Naive thymus-derived CD8-positive, alpha-beta T cell (primary cell): ENCODE data around the gene SSC5D. TPM values are rescaled to one million over a fixed set of nuclear protein-coding genes. Genes with fewer than 3 reads are reported as not detected.

Experiments
- ATAC-seq, 2 donors: fragments of 150-1000 bp; cut with Tn5 transposase in 1 of 2; sonication (Bioruptor Pico), chemical (Tn5 transposase) in 1 of 2; 1 replicate in 1 of 2; 2 replicates in 1 of 2; pipeline ENCODE4 v1.10.0; 2021; ENCODE audit warnings: mild to moderate bottlenecking in 2 of 2, moderate library complexity in 2 of 2
- POLR2A ChIA-PET: fragments of 350-600 bp; sonication (Branson Sonifier 250); formaldehyde crosslinking; loops from one replicate; lab custom pipeline; 2021; ENCODE audit warnings: antibody characterized with exemption; lab: Charles Lee
- DNase-seq, 10 donors: peaks; one replicate each; pipeline versions ENCODE4 v3.0.0 to v3.0.0-alpha.2; 2020 to 2022
- H3K27ac Mint-ChIP-seq, 10 donors: one replicate each; pipeline ENCODE4 v1.8.0; 2020 to 2022; ENCODE audit warnings: mild to moderate bottlenecking in 10 of 10, mixed read lengths in 10 of 10, moderate library complexity in 4 of 10, inconsistent platforms in 1 of 10
- H3K27me3 Mint-ChIP-seq, 5 donors: one replicate each; pipeline ENCODE4 v1.8.0; 2021 to 2022; ENCODE audit warnings: mixed read lengths in 5 of 5
- H3K36me3 Mint-ChIP-seq, 3 donors: one replicate each; pipeline ENCODE4 v1.8.0; 2020 to 2022; ENCODE audit warnings: mixed read lengths in 3 of 3, mild to moderate bottlenecking in 2 of 3, inconsistent platforms in 1 of 3
- H3K4me1 Mint-ChIP-seq, 4 donors: one replicate each; pipeline ENCODE4 v1.8.0; 2021 to 2022; ENCODE audit warnings: mixed read lengths in 4 of 4
- H3K4me3 Mint-ChIP-seq, 10 donors: one replicate each; pipeline ENCODE4 v1.8.0; 2020 to 2022; ENCODE audit warnings: mild to moderate bottlenecking in 10 of 10, mixed read lengths in 10 of 10, moderate library complexity in 6 of 10, inconsistent platforms in 1 of 10
- H3K9me3 Mint-ChIP-seq, 9 donors: one replicate each; pipeline ENCODE4 v1.8.0; 2020 to 2022; ENCODE audit warnings: mixed read lengths in 9 of 9, mild to moderate bottlenecking in 3 of 9, inconsistent platforms in 1 of 9, moderate library complexity in 1 of 9
- polyA plus RNA-seq, 3 donors: library from polyadenylated mRNA; unstranded; fragments of 300-500 nt; fragmentation: Illumina TruSeq; gene quantifications; one replicate each; pipeline ENCODE4 v1.2.3, GENCODE V29; 2021
- total RNA-seq, 8 experiments: library from RNA in 2 of 8; stranded (reverse) in 2 of 8; gene quantifications; one replicate each; pipeline ENCODE4 v1.2.3 and lab custom pipeline; 2021 to 2026

Gene SSC5D
- total and polyA plus RNA-seq, 5 experiments from 2014 or later: 0.02 to 1.4 (median 0.72) TPM; not detected in 1

- peaks cover 5 to 18% (median 10%) of the 10 kb centered on the region in 5 donors for H3K27me3 Mint-ChIP-seq
- no peak overlapping the region for H3K4me3 Mint-ChIP-seq
- peak overlapping the region in 1 of 10 donors; percentile 27 for H3K27ac Mint-ChIP-seq
- POLR2A ChIA-PET: interaction anchor here (0.6 kb wide), 1 partner anchor 10 kb away, joined by 3 read pairs; no protein-coding TSS in a partner anchor
- DNase-seq: no peak
- no peak for ATAC-seq
- peaks cover 0 to 13% (median 3%) of the 10 kb centered on the region in 3 donors for H3K36me3 Mint-ChIP-seq
- peaks cover 0 to 2% (median 0%) of the 10 kb centered on the region in 9 donors for H3K9me3 Mint-ChIP-seq
- H3K4me1 Mint-ChIP-seq: peaks cover 24 to 38% (median 33%) of the 10 kb centered on the region in 4 donors
These were observed 30.4 kb upstream of the SSC5D start for GRCh38 chr19:55457683-55458457.

GRCh38 chr19:55459551-55459949, 28.7 kb upstream of the SSC5D start:
- no peaks in the 10 kb centered on the region for H3K9me3 Mint-ChIP-seq
- H3K36me3 Mint-ChIP-seq: peaks cover 0 to 9% (median 3%) of the 10 kb centered on the region in 3 donors
- peak overlapping the region in 2 of 10 donors; percentile 22 to 53 for H3K27ac Mint-ChIP-seq
- H3K4me3 Mint-ChIP-seq: peak overlapping the region in 3 of 10 donors; percentile 89 to 94 (median 92)
- DNase-seq (no peak), ATAC-seq (no peak)
- peaks cover 0 to 8% (median 0%) of the 10 kb centered on the region in 5 donors for H3K27me3 Mint-ChIP-seq
- POLR2A ChIA-PET: interaction anchor here (1.1 kb wide), 1 partner anchor 52 kb away, joined by 3 read pairs; the partner anchor contains the start of gene UBE2S
- peaks cover 15 to 35% (median 24%) of the 10 kb centered on the region in 4 donors for H3K4me1 Mint-ChIP-seq

GRCh38 chr19:55459950-55460657, 28.1 kb upstream of the SSC5D start:
- POLR2A ChIA-PET: interaction anchor here (0.6 to 1.1 kb wide), 2 partner anchors 53 to 114 kb away, joined by 3 read pairs; partner anchors contain the start of gene UBE2S
- DNase-seq: no peak
- ATAC-seq: no peak
- H3K27me3 Mint-ChIP-seq: peaks cover 0 to 4% (median 0%) of the 10 kb centered on the region in 5 donors
- no peaks in the 10 kb centered on the region for H3K9me3 Mint-ChIP-seq
- peaks cover 15 to 32% (median 24%) of the 10 kb centered on the region in 4 donors for H3K4me1 Mint-ChIP-seq
- peak overlapping the region; percentile 45 to 96 (median 64) for H3K27ac Mint-ChIP-seq
- peaks cover 0 to 5% (median 0%) of the 10 kb centered on the region in 3 donors for H3K36me3 Mint-ChIP-seq
- peak overlapping the region; percentile 88 to 96 (median 91) for H3K4me3 Mint-ChIP-seq

GRCh38 chr19:55460670-55461258, 27.5 kb upstream of the SSC5D start:
- H3K9me3 Mint-ChIP-seq: no peaks in the 10 kb centered on the region
- ATAC-seq: no peak
- POLR2A ChIA-PET: interaction anchor here (0.6 to 2.7 kb wide), 4 partner anchors 16 to 174 kb away, joined by 3 to 24 read pairs (median 4); partner anchors contain the start of genes UBE2S and ZNF628
- H3K4me1 Mint-ChIP-seq: peaks cover 15 to 30% (median 24%) of the 10 kb centered on the region in 4 donors
- DNase-seq: peak in 1 of 10 donors; percentile 37
- peak overlapping the region; percentile 88 to 96 (median 91) for H3K4me3 Mint-ChIP-seq
- H3K27me3 Mint-ChIP-seq: peaks cover 0 to 4% (median 0%) of the 10 kb centered on the region in 5 donors
- no peaks in the 10 kb centered on the region for H3K36me3 Mint-ChIP-seq
- peak overlapping the region in 9 of 10 donors; percentile 3 to 96 (median 92) for H3K27ac Mint-ChIP-seq

- Mint-ChIP-seq H3K4me3 (peak within 1 kb of the TSS; percentile 88 to 96 (median 91)), H3K4me1 (peaks cover 15 to 30% (median 24%) of the 10 kb centered on the region in 4 donors), H3K9me3 (no peaks in the 10 kb centered on the region), H3K27me3 (peaks cover 0 to 4% (median 0%) of the 10 kb centered on the region in 5 donors), H3K36me3 (no peaks in the 10 kb centered on the region), H3K27ac (peak within 1 kb of the TSS; percentile 89 to 96 (median 93))
- POLR2A ChIA-PET: interaction anchor here (0.6 to 2.7 kb wide), 12 partner anchors 9 to 862 kb away, joined by 3 to 24 read pairs (median 4); partner anchors contain the start of genes FIZ1, TMEM238, ZNF628 and ZNF784
- ATAC-seq (peak; percentile 96), DNase-seq (peak; percentile 99 to 100 (median 100))
These were observed 26.8 kb upstream of the SSC5D start, which contains the start of gene ISOC2 for GRCh38 chr19:55461259-55461973. TSS of gene ISOC2 (minus strand) at chr19:55461642. CDS start at chr19:55456486, 5,156 bp downstream.

GRCh38 chr19:55461974-55462626, 26.1 kb upstream of the SSC5D start:
- Mint-ChIP-seq H3K36me3 (no peaks in the 10 kb centered on the region), H3K27me3 (peaks cover 0 to 4% (median 0%) of the 10 kb centered on the region in 5 donors), H3K4me3 (peak overlapping the region; percentile 88 to 96 (median 91)), H3K4me1 (peaks cover 15 to 30% (median 24%) of the 10 kb centered on the region in 4 donors), H3K9me3 (no peaks in the 10 kb centered on the region), H3K27ac (peak overlapping the region; percentile 89 to 96 (median 93))
- DNase-seq: no peak
- POLR2A ChIA-PET: interaction anchor here (0.6 to 2.7 kb wide), 10 partner anchors 9 to 192 kb away, joined by 3 to 24 read pairs (median 4); partner anchors contain the start of genes FIZ1, TMEM238, ZNF628 and ZNF784
- ATAC-seq: no peak

GRCh38 chr19:55462722-55463121, 25.5 kb upstream of the SSC5D start:
- no peaks in the 10 kb centered on the region for H3K36me3 Mint-ChIP-seq
- peak overlapping the region in 8 of 10 donors; percentile 34 to 95 (median 90) for H3K27ac Mint-ChIP-seq
- no peaks in the 10 kb centered on the region for H3K9me3 Mint-ChIP-seq
- peak overlapping the region; percentile 88 to 96 (median 91) for H3K4me3 Mint-ChIP-seq
- no peak for DNase-seq
- H3K4me1 Mint-ChIP-seq: peaks cover 15 to 30% (median 24%) of the 10 kb centered on the region in 4 donors
- peaks cover 0 to 4% (median 0%) of the 10 kb centered on the region in 5 donors for H3K27me3 Mint-ChIP-seq
- POLR2A ChIA-PET: interaction anchor here (0.6 to 2.7 kb wide), 2 partner anchors 14 to 44 kb away, joined by 3 to 24 read pairs; partner anchors contain the start of gene ZNF628
- ATAC-seq: no peak

GRCh38 chr19:55463583-55464031, 24.6 kb upstream of the SSC5D start:
- H3K4me1 Mint-ChIP-seq: peaks cover 18 to 29% (median 25%) of the 10 kb centered on the region in 4 donors
- peak overlapping the region in 3 of 10 donors; percentile 10 to 40 (median 24) for H3K4me3 Mint-ChIP-seq
- POLR2A ChIA-PET: interaction anchor here (2.7 kb wide), 1 partner anchor 13 kb away, joined by 24 read pairs; the partner anchor contains the start of gene ZNF628
- peaks cover 0 to 4% (median 0%) of the 10 kb centered on the region in 5 donors for H3K27me3 Mint-ChIP-seq
- DNase-seq (no peak), ATAC-seq (no peak)
- H3K36me3 Mint-ChIP-seq: no peaks in the 10 kb centered on the region
- no peak overlapping the region for H3K27ac Mint-ChIP-seq
- no peaks in the 10 kb centered on the region for H3K9me3 Mint-ChIP-seq

GRCh38 chr19:55464039-55464661, 24.1 kb upstream of the SSC5D start:
- H3K27ac Mint-ChIP-seq: no peak overlapping the region
- H3K4me1 Mint-ChIP-seq: peaks cover 17 to 29% (median 25%) of the 10 kb centered on the region in 4 donors
- peaks cover 0 to 4% (median 0%) of the 10 kb centered on the region in 5 donors for H3K27me3 Mint-ChIP-seq
- no peak overlapping the region for H3K4me3 Mint-ChIP-seq
- POLR2A ChIA-PET: no interaction called here
- ATAC-seq (no peak), DNase-seq (no peak)
- no peaks in the 10 kb centered on the region for H3K36me3 Mint-ChIP-seq
- no peaks in the 10 kb centered on the region for H3K9me3 Mint-ChIP-seq

- Mint-ChIP-seq H3K9me3 (no peaks in the 10 kb centered on the region), H3K4me3 (peak within 1 kb of the TSS in 3 of 10 donors; percentile 10 to 40 (median 24)), H3K27ac (no peak within 1 kb of the TSS), H3K4me1 (peaks cover 17 to 29% (median 24%) of the 10 kb centered on the region in 4 donors), H3K36me3 (no peaks in the 10 kb centered on the region), H3K27me3 (peaks cover 0 to 4% (median 0%) of the 10 kb centered on the region in 5 donors)
- DNase-seq (no peak), ATAC-seq (no peak)
- POLR2A ChIA-PET: no interaction called here
These were observed 23.6 kb upstream of the SSC5D start, which contains the start of gene C19orf85 for GRCh38 chr19:55464662-55465054. TSS of gene C19orf85 (minus strand) at chr19:55464751. CDS start at chr19:55464554, 197 bp downstream.
